Measurements from ENCODE around the gene STARD10. TPM values are rescaled to one million over a fixed set of nuclear protein-coding genes. Genes with fewer than 3 reads are reported as not detected.
"Not testable (repeated sequence)": the region's sequence is repeated elsewhere in the genome, so short reads cannot be mapped to it uniquely, and the experiment has no call there.

The STARD10 gene
- total and polyA plus RNA-seq, 8 donors = 99.5 to 366 (median 164) TPM

DNA sequence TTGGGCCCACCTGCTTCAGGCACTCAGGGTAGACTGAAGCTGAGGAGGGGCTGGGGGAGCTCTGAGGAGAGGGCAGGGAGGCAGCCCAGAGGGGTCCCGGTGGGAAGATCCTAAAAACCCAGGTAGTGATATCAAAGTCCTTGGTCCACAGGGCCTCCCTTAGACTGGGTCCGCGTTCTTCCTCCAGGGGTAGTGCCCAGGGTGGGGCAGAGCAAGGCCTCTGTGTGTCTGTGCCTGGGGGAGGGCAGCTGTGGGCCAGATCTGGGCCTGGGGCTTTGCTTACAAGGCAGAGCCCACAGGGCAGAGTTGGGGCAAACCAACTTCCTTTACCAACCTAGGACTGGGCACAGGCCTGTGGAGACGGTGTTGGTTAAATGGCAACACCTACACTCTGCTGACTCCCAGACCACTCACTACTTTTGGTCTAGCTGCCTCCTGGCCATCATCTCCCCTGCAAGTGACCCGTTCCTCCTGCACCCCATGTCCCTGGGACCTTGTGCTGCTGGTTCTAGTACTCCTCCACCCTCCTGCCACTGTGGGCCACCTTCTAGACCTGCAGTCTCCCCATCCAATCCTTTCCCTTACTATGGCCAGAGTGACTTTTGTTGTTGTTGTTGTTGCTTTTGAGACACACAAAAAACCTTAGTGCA lies 36.2 kb upstream of the STARD10 start:
- DNase-seq (peak in 1 of 6 donors; percentile 54), FAIRE-seq (no peak), ATAC-seq (no peak)
- no peaks in the 10 kb centered on the region for H3K4me1 ChIP-seq
- WGBS, 2 donors = 93 to 94% methylated on average over 4 to 5 of the region's 5 CpGs
- H3K4me3 ChIP-seq = no peak overlapping the region
- no peak overlapping the region for H3K27ac ChIP-seq
- intact Hi-C loops (cut with DNase I) = loop anchor here (5.0 to 10.0 kb wide), 3 partner anchors 345 to 415 kb away; no protein-coding TSS in a partner anchor
- TF ChIP-seq CTCF (IDR thresholded peaks at IDR 0.05) = no peak
- H3K36me3 ChIP-seq = no peaks in the 10 kb centered on the region
- H3K9me3 ChIP-seq = no peaks in the 10 kb centered on the region
- no peaks in the 10 kb centered on the region for H3K27me3 ChIP-seq

GRCh38 chr11:72829178-72829577 lies 35.3 kb upstream of the STARD10 start:
- 93 to 95% methylated on average over 13 of the region's 13 CpGs for WGBS, 2 donors
- no peak for TF ChIP-seq CTCF (IDR thresholded peaks at IDR 0.05)
- intact Hi-C loops (cut with DNase I) = loop anchor here (5.0 to 10.0 kb wide), 3 partner anchors 346 to 416 kb away; no protein-coding TSS in a partner anchor
- ATAC-seq = no peak
- Histone ChIP-seq H3K36me3 (no peaks in the 10 kb centered on the region), H3K9me3 (no peaks in the 10 kb centered on the region), H3K4me1 (no peaks in the 10 kb centered on the region), H3K4me3 (no peak overlapping the region), H3K27ac (no peak overlapping the region), H3K27me3 (no peaks in the 10 kb centered on the region)
- FAIRE-seq = no peak
- peak in 1 of 6 donors; percentile 62 for DNase-seq

DNA sequence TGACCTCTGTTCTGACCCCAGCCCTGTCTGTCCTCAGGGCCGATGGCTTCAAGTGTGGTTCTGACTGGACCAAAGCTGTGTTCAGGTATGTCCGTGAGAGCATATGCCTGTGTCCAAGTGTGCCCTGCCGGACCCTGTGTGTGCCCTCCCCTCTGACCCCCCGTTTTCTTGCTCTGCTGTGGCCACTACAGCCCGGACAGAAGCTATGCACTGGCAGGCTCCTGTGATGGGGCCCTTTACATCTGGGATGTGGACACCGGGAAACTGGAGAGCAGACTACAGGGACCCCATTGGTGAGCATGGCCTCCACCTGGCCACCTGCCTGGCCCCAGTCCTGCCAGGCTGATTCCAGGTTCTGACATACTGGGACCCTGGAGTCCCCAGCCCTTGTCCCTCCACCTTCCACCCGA lies 34.9 kb upstream of the STARD10 start:
- no peak for TF ChIP-seq CTCF (IDR thresholded peaks at IDR 0.05)
- H3K9me3 ChIP-seq = no peaks in the 10 kb centered on the region
- 83 to 86% methylated on average over 7 of the region's 7 CpGs for WGBS, 2 donors
- no peak for ATAC-seq
- DNase-seq = peak in 1 of 6 donors; percentile 54
- H3K27me3 ChIP-seq = no peaks in the 10 kb centered on the region
- no peaks in the 10 kb centered on the region for H3K36me3 ChIP-seq
- H3K4me3 ChIP-seq = no peak overlapping the region
- no peak overlapping the region for H3K27ac ChIP-seq
- H3K4me1 ChIP-seq = no peaks in the 10 kb centered on the region
- intact Hi-C loops (cut with DNase I) = loop anchor here (5.0 to 10.0 kb wide), 3 partner anchors 346 to 416 kb away; no protein-coding TSS in a partner anchor
- FAIRE-seq = no peak

GRCh38 chr11:72828081-72828567 lies 34.3 kb upstream of the STARD10 start:
- Histone ChIP-seq H3K27ac (no peak overlapping the region), H3K27me3 (no peaks in the 10 kb centered on the region), H3K9me3 (no peaks in the 10 kb centered on the region), H3K36me3 (no peaks in the 10 kb centered on the region), H3K4me1 (no peaks in the 10 kb centered on the region), H3K4me3 (no peak overlapping the region)
- no peak for ATAC-seq
- WGBS, 2 donors = 41 to 47% methylated on average over 11 of the region's 11 CpGs
- TF ChIP-seq CTCF (IDR thresholded peaks at IDR 0.05) = no peak
- intact Hi-C loops (cut with DNase I) = loop anchor here (5.0 to 10.0 kb wide), 3 partner anchors 347 to 417 kb away; no protein-coding TSS in a partner anchor
- no peak for FAIRE-seq
- peak in 1 of 6 donors; percentile 25 for DNase-seq

GRCh38 chr11:72827656-72828055 lies 33.8 kb upstream of the STARD10 start:
- H3K4me1 ChIP-seq, H3K9me3 ChIP-seq, DNase-seq, H3K36me3 ChIP-seq, ATAC-seq, FAIRE-seq, H3K27ac ChIP-seq, H3K27me3 ChIP-seq, H3K4me3 ChIP-seq: not testable (repeated sequence)
- intact Hi-C loops (cut with DNase I) = loop anchor here (5.0 to 10.0 kb wide), 3 partner anchors 347 to 417 kb away; no protein-coding TSS in a partner anchor
- 85 to 88% methylated on average over 11 of the region's 11 CpGs for WGBS, 2 donors

All from pancreas (tissue), 10 donors.